Skeletal muscle tissue (tissue), 4 donors: ENCODE measurements around the gene DHDH. TPM values are rescaled to one million over a fixed set of nuclear protein-coding genes. Genes with fewer than 3 reads are reported as not detected.

Experiments
- H3K27ac ChIP-seq: one replicate; pipeline ENCODE4 v1.7.0; 2013; ENCODE audit warnings: mild to moderate bottlenecking, low read depth, low read length, inconsistent platforms
- H3K27me3 ChIP-seq, 3 donors: one replicate each; pipeline ENCODE4 v1.7.0; 2013; ENCODE audit warnings: low read length in 3 of 3; ENCODE audit not compliant: control insufficient read depth in 3 of 3, insufficient read depth in 3 of 3
- H3K36me3 ChIP-seq, 3 donors: one replicate each; pipeline ENCODE4 v1.7.0; 2013; ENCODE audit warnings: low read length in 3 of 3; ENCODE audit not compliant: control insufficient read depth in 3 of 3, insufficient read depth in 3 of 3
- H3K4me1 ChIP-seq, 3 donors: one replicate each; pipeline ENCODE4 v1.7.0; 2013; ENCODE audit warnings: low read length in 3 of 3, mild to moderate bottlenecking in 3 of 3; ENCODE audit not compliant: control insufficient read depth in 3 of 3, insufficient read depth in 3 of 3
- H3K4me3 ChIP-seq, 3 donors: one replicate each; pipeline ENCODE4 v1.7.0; 2013; ENCODE audit warnings: low read length in 3 of 3
- H3K9ac ChIP-seq, 3 donors: one replicate each; pipeline ENCODE4 v1.7.0; 2013; ENCODE audit warnings: low read length in 3 of 3, mild to moderate bottlenecking in 3 of 3, moderate library complexity in 2 of 3, low read depth in 1 of 3
- H3K9me3 ChIP-seq, 3 donors: one replicate each; pipeline ENCODE4 v1.7.0; 2013; ENCODE audit warnings: low read length in 3 of 3; ENCODE audit not compliant: control insufficient read depth in 3 of 3
- total RNA-seq: library from RNA; depleted of rRNA; stranded (reverse); fragments of >200 nt; gene quantifications from one replicate; pipeline ENCODE4 v1.2.3, GENCODE V29; 2014
- donor health status: Osteomylitis.

DHDH gene
- total RNA-seq, 1 donor from 2014 or later: not detected

DNA sequence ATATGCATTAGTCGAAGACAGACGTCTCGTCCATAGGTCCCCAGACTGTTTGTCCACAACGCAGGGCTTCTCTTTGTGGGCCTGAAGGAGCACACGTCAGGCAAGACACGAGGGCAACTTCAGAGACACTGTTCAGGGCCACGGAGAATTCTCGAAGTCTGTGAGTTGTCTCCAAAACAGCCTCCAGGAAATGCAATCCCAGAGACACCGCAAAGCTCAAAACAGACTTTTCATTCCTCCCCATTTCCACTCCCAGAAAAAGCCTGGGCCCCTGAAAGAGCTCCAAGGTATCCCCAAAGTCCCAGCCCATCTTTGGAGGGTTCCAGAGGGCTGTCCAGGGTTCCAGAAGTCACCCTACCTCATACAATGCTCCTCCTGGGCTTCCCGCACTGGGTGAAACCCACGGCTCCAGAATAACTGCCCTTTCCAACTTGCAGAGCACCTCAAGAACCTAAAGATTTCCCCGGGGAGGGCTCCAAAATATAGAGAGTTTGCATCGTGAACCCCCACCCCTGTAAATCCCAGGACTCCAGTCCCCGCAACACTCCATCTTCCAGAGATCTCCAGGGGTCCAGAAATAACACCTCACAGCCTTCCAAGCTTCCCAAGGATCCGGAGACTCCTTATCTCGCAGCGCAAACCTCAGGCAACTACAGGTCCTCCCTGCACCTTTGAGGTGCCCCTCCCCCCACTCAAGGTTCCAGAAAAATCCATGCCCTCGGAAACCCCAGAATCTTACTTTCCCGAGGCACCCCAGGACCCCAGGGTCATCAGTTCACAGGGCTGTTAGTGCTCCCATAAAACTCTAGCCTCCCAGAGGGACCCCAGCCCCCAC lies 30.9 kb downstream of the DHDH start:
- peak overlapping the region; percentile 91 for H3K27ac ChIP-seq

DNA sequence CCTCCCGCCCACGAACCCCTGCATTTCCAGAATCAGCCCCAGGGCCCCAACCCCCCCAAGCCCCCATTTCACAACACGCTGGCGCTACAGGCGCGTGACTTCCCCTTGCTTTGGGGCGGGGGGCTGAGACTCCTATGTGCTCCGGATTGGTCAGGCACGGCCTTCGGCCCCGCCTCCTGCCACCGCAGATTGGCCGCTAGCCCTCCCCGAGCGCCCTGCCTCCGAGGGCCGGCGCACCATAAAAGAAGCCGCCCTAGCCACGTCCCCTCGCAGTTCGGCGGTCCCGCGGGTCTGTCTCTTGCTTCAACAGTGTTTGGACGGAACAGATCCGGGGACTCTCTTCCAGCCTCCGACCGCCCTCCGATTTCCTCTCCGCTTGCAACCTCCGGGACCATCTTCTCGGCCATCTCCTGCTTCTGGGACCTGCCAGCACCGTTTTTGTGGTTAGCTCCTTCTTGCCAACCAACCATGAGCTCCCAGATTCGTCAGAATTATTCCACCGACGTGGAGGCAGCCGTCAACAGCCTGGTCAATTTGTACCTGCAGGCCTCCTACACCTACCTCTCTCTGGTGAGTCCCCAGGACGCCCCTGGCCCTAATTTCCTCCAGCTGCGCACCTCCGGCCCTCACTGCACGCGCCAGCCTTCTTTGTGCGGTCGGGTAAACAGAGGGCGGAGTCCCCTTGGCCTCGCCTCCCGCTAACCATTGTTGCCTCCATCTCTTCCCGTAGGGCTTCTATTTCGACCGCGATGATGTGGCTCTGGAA lies 31.7 kb downstream of the DHDH start, which contains the start of gene FTL:
Gene FTL (plus strand): TSS at position 270 of the 766 bp plus-strand sequence. CDS start 199 bp downstream, at position 469.
- Histone ChIP-seq H3K27me3 (no peaks in the 10 kb centered on the region), H3K36me3 (peaks cover 33 to 39% (median 39%) of the 10 kb centered on the region in 3 donors), H3K9ac (peak within 1 kb of the TSS; percentile 86 to 99 (median 96)), H3K9me3 (no peaks in the 10 kb centered on the region), H3K4me3 (peak within 1 kb of the TSS; percentile 95 to 99 (median 99)), H3K4me1 (peaks cover 56 to 66% (median 61%) of the 10 kb centered on the region in 3 donors), H3K27ac (peak within 1 kb of the TSS; percentile 91)

More for the DNA sequence above, 30.9 kb downstream of the DHDH start:
- H3K27me3 ChIP-seq: no peaks in the 10 kb centered on the region
- H3K36me3 ChIP-seq: peaks cover 25 to 31% (median 31%) of the 10 kb centered on the region in 3 donors
- H3K9me3 ChIP-seq: no peaks in the 10 kb centered on the region
- H3K9ac ChIP-seq: peak overlapping the region; percentile 67 to 83 (median 69)
- peak overlapping the region; percentile 56 to 75 (median 70) for H3K4me3 ChIP-seq
- peaks cover 51 to 61% (median 58%) of the 10 kb centered on the region in 3 donors for H3K4me1 ChIP-seq

GRCh38 chr19:48965806-48966540 lies 32.5 kb downstream of the DHDH start:
- no peaks in the 10 kb centered on the region for H3K9me3 ChIP-seq
- peak overlapping the region; percentile 90 for H3K27ac ChIP-seq
- H3K36me3 ChIP-seq: peaks cover 40 to 46% (median 46%) of the 10 kb centered on the region in 3 donors
- no peaks in the 10 kb centered on the region for H3K27me3 ChIP-seq
- H3K4me3 ChIP-seq: peak overlapping the region; percentile 95 to 99 (median 99)
- H3K4me1 ChIP-seq: peaks cover 56 to 74% (median 68%) of the 10 kb centered on the region in 3 donors
- H3K9ac ChIP-seq: peak overlapping the region; percentile 86 to 99 (median 96)

DNA sequence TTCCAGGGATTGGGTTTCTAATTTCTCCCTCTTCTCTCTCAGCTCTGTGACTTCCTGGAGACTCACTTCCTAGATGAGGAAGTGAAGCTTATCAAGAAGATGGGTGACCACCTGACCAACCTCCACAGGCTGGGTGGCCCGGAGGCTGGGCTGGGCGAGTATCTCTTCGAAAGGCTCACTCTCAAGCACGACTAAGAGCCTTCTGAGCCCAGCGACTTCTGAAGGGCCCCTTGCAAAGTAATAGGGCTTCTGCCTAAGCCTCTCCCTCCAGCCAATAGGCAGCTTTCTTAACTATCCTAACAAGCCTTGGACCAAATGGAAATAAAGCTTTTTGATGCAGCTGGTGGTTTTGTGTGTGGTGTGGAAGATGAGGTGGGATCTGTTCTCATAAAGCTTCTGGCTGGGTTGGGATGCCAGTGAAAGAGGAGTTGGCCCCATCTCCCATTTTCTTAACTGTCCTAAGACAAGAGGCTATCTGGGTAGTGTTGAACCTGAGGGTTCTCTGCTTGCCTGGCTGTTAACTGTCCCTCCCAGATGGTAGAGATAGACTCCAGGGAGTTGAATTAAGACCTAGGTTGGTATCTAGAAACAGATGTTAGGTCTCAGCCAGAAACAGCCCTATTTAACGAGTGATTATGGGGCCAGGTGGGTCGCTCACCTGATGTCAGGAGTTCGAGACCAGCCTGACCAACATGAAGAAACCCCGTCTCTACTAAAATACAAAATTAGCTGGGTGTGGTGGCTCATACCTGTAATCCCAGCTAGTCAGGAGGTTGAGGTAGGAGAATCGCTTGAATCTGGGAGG lies 33.2 kb downstream of the DHDH start:
- Histone ChIP-seq H3K9me3 (no peaks in the 10 kb centered on the region), H3K4me3 (peak overlapping the region; percentile 95 to 99 (median 99)), H3K27ac (peak overlapping the region; percentile 90), H3K27me3 (no peaks in the 10 kb centered on the region), H3K36me3 (peaks cover 42 to 49% (median 47%) of the 10 kb centered on the region in 3 donors), H3K4me1 (peaks cover 56 to 76% (median 70%) of the 10 kb centered on the region in 3 donors), H3K9ac (peak overlapping the region; percentile 86 to 99 (median 96))

GRCh38 chr19:48967346-48968178 lies 34.1 kb downstream of the DHDH start:
- Histone ChIP-seq H3K4me3 (peak overlapping the region in 2 of 3 donors; percentile 95 to 99), H3K27me3 (no peaks in the 10 kb centered on the region), H3K9ac (peak overlapping the region in 1 of 3 donors; percentile 99), H3K9me3 (no peaks in the 10 kb centered on the region), H3K36me3 (peaks cover 42 to 51% (median 49%) of the 10 kb centered on the region in 3 donors), H3K4me1 (peaks cover 53 to 70% (median 64%) of the 10 kb centered on the region in 3 donors), H3K27ac (peak overlapping the region; percentile 90)

DNA sequence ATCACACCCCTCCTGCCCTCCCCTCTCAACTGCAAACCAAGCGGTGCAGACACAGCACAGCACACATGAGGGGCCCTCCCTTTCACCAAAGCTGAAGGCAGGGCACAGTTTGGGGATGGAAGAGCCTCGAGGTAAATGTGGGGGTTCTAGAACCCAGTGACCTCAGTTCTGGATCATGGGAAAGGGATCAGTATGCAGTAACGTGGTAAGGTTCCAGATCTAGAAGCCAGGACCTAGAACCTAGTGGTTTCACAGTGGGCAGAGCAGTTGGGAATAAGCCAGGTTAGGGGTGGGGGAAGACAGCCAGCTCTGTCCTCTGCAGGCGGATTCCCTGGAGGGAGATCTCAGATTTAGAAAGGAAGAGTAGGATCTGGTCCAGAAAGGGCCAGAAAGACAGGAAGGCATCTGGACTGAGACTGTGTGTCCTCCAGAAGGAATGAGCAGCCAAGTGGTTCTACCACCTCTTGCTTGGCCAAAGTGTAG lies 34.7 kb downstream of the DHDH start:
- H3K27ac ChIP-seq: peak overlapping the region; percentile 90
- peak overlapping the region in 1 of 3 donors; percentile 50 for H3K9ac ChIP-seq
- H3K36me3 ChIP-seq: peaks cover 47 to 54% (median 51%) of the 10 kb centered on the region in 3 donors
- H3K9me3 ChIP-seq: no peaks in the 10 kb centered on the region
- no peaks in the 10 kb centered on the region for H3K27me3 ChIP-seq
- no peak overlapping the region for H3K4me3 ChIP-seq
- H3K4me1 ChIP-seq: peaks cover 51 to 67% (median 61%) of the 10 kb centered on the region in 3 donors

DNA sequence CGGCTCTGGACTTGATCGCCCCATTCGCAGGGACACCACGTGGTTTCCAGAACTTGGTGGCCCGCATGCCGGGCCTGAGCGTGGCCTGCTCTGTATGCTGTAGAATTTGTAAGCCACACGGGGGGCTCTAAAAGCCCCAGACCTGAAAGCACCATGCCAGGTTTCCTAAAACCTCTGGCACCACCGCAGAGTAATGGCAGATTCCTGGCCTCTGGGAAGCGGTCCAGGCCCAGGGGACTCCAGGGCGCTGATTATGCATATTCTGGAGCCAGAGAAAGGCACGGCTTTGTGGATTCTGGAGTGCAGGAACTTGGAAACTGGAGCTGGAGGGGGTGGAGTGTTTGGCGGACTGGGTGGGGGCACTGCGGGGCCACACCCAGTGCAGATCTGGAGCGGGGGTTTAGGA lies 35.3 kb downstream of the DHDH start:
- Histone ChIP-seq H3K9ac (peak overlapping the region in 1 of 3 donors; percentile 50), H3K27ac (peak overlapping the region; percentile 90), H3K9me3 (no peaks in the 10 kb centered on the region), H3K4me3 (no peak overlapping the region), H3K4me1 (peaks cover 47 to 61% (median 55%) of the 10 kb centered on the region in 3 donors), H3K27me3 (no peaks in the 10 kb centered on the region), H3K36me3 (peaks cover 50 to 56% (median 54%) of the 10 kb centered on the region in 3 donors)
